Heart left ventricle (tissue), 13 donors: ENCODE measurements around the gene PLA2G4F.

Source experiments
- CTCF ChIP-seq, 12 donors: fragments of 200-600 bp; sonication (generic) in 4 of 12; IDR thresholded peaks; one replicate each; pipeline versions ENCODE4 v1.5.0 to v1.8.0; 2018 to 2022; ENCODE audit warnings: antibody characterized with exemption in 12 of 12, mild to moderate bottlenecking in 5 of 12
- POLR2A ChIP-seq, 2 donors: fragments of 450-650 bp; IDR thresholded peaks; one replicate each; pipeline ENCODE4 v1.6.1; 2017; ENCODE audit warnings: antibody characterized with exemption in 2 of 2, mild to moderate bottlenecking in 2 of 2, moderate library complexity in 2 of 2
- donor health status: ischemic (EF 13 %, LVEDD 7.1; RV severe dilation, severe dysfunction).
- donor health status: DM: no; HTN: yes; CAD: no.
- donor health status: DM: no; HTN: no; CAD: no.
- donor health status: ischemic (EF 25% LVEDD 6.9; RV normal size, moderate dysfunction).
- donor health status: ischemic (EF 25% LVEDD 5.7; RV mildly dilated, moderate dysfunction).
- donor health status: ischemic (EF 35%, LVEDD 5.7; RV mildly dilated, moderate dysfunction).
- donor health status: nonischemic (EF 11% LVEDD 7.7; RV severe dilation, severe dysfunction).
- donor health status: DM: yes; HTN: yes; CAD: no.
- donor health status: PGD.
- donor health status: ischemic (EF 29% LVEDD 5.4; RV normal size, mild dysfunction).
- donor health status: nonischemic (EF 23%, LVEDD 6.1; RV moderate dilation, normal function).

- no peak for TF ChIP-seq CTCF (IDR thresholded peaks at IDR 0.05)
- no peak for TF ChIP-seq POLR2A (IDR thresholded peaks at IDR 0.05)
Measured at GRCh38 chr15:42131006-42131405, 25.4 kb downstream of the PLA2G4F start.
